Measurements from ENCODE around the gene KCTD20. TPM values are rescaled to one million over a fixed set of nuclear protein-coding genes. Genes with fewer than 3 reads are reported as not detected.
"Not testable (repeated sequence)": the region's sequence is repeated elsewhere in the genome, so short reads cannot be mapped to it uniquely, and the experiment has no call there.

KCTD20 gene
- total and polyA plus RNA-seq, 10 of the 15 experiments (the other 5 are each of a cell fraction or from before 2014, with no cell fraction given): 18.1 to 77.0 (median 50.5) TPM

- Histone ChIP-seq H3K36me3 (ENCODE audit: control insufficient read depth in 2 of 2, insufficient read depth in 2 of 2, low read length in 1 of 2) (peaks cover 0 to 15% of the 10 kb centered on the region in 2 experiments; a peak in 2 of 4 replicates), H3K79me2 (ENCODE audit: control insufficient read depth, insufficient read depth, low read length) (peaks cover 49% of the 10 kb centered on the region)
- DNase-seq (ENCODE audit: low read depth, low spot score); H3K4me1 ChIP-seq (ENCODE audit: control insufficient read depth, insufficient read depth, low read length); FAIRE-seq; H4K20me1 ChIP-seq (ENCODE audit: control insufficient read depth, insufficient read depth); H3K27me3 ChIP-seq (replicated peaks in 1 of 2; ENCODE audit: control insufficient read depth in 2 of 2, insufficient read depth in 2 of 2, low read length in 1 of 2); POLR2A ChIA-PET; H3K9me3 ChIP-seq (replicated peaks; ENCODE audit: control insufficient read depth, insufficient read depth, low read length); H3K9ac ChIP-seq (ENCODE audit: control insufficient read depth, insufficient read depth, low read length); in situ Hi-C loops (cut with MboI); BruUV-seq (replicated peaks); H3K4me2 ChIP-seq (ENCODE audit: control insufficient read depth, insufficient read depth); H2AFZ ChIP-seq (ENCODE audit: control insufficient read depth, low read depth, low read length); intact Hi-C loops (cut with micrococcal nuclease; ENCODE audit: unreplicated experiment); H3K4me3 ChIP-seq; SMC1A ChIA-PET (ENCODE audit: uncharacterized antibody, unreplicated experiment); H3K27ac ChIP-seq (ENCODE audit: control insufficient read depth, insufficient read depth); RAD21 ChIA-PET (ENCODE audit: unreplicated experiment); ATAC-seq: not testable (repeated sequence)
- WGBS (ENCODE audit: insufficient coverage, insufficient replicate concordance, low lambda C conversion rate, missing lambda C conversion rate): 98% methylated on average over 10 of the region's 10 CpGs
- peak; percentile 78; the same call in 1 of the 2 replicates for TF ChIP-seq NFYB (IDR thresholded peaks at IDR 0.05; ENCODE audit: insufficient read depth, low read depth, low read length)
- TF ChIP-seq ZBTB33 (IDR thresholded peaks at IDR 0.05): peak; percentile 68; the same call in 1 of the 2 replicates
- CTCF ChIA-PET: interaction anchor here (1.3 kb wide), 1 partner anchor 26 kb away, joined by 3 read pairs; no protein-coding TSS in a partner anchor
These were observed 6.4 kb downstream of the KCTD20 start for GRCh38 chr6:36449173-36449572.

GRCh38 chr6:36452897-36453296, 10.1 kb downstream of the KCTD20 start:
- FAIRE-seq: not testable (repeated sequence)

More at GRCh38 chr6:36452897-36453296, 10.1 kb downstream of the KCTD20 start:
- in situ Hi-C loops (cut with MboI); intact Hi-C loops (cut with micrococcal nuclease; ENCODE audit: unreplicated experiment); ATAC-seq; H3K9me3 ChIP-seq (replicated peaks; ENCODE audit: control insufficient read depth, insufficient read depth, low read length); H4K20me1 ChIP-seq (ENCODE audit: control insufficient read depth, insufficient read depth); H3K4me1 ChIP-seq (ENCODE audit: control insufficient read depth, insufficient read depth, low read length); H3K9ac ChIP-seq (ENCODE audit: control insufficient read depth, insufficient read depth, low read length); H3K4me3 ChIP-seq; H2AFZ ChIP-seq (ENCODE audit: control insufficient read depth, low read depth, low read length); H3K27me3 ChIP-seq (replicated peaks in 1 of 2; ENCODE audit: control insufficient read depth in 2 of 2, insufficient read depth in 2 of 2, low read length in 1 of 2); H3K27ac ChIP-seq (ENCODE audit: control insufficient read depth, insufficient read depth); H3K4me2 ChIP-seq (ENCODE audit: control insufficient read depth, insufficient read depth); DNase-seq (ENCODE audit: low read depth, low spot score); BruUV-seq (replicated peaks): not testable (repeated sequence)
- 95% methylated on average over 8 of the region's 8 CpGs for WGBS (ENCODE audit: insufficient coverage, insufficient replicate concordance, low lambda C conversion rate, missing lambda C conversion rate)
- POLR2A ChIA-PET: interaction anchor here (0.7 to 0.9 kb wide), 3 partner anchors 9 to 70 kb away, joined by 3 read pairs; no protein-coding TSS in a partner anchor
- H3K79me2 ChIP-seq (ENCODE audit: control insufficient read depth, insufficient read depth, low read length): peaks cover 33% of the 10 kb centered on the region
- SMC1A ChIA-PET (ENCODE audit: uncharacterized antibody, unreplicated experiment): interaction anchor here (0.6 to 1.2 kb wide), 4 partner anchors 30 to 394 kb away, joined by 3 read pairs; no protein-coding TSS in a partner anchor
- RAD21 ChIA-PET (ENCODE audit: unreplicated experiment): interaction anchor here (0.7 kb wide), 1 partner anchor 140 kb away, joined by 3 read pairs; no protein-coding TSS in a partner anchor
- H3K36me3 ChIP-seq (ENCODE audit: control insufficient read depth in 2 of 2, insufficient read depth in 2 of 2, low read length in 1 of 2): peaks cover 0 to 15% of the 10 kb centered on the region in 2 experiments; a peak in 2 of 4 replicates
- CTCF ChIA-PET: interaction anchor here (0.7 to 1.0 kb wide), 4 partner anchors 12 to 288 kb away, joined by 3 read pairs; no protein-coding TSS in a partner anchor
